Activated CD4-positive, alpha-beta T cell treated with anti-CD3 and anti-CD28 coated beads for 36 hours (primary cell): ENCODE results near the gene SBDS. TPM values are rescaled to one million over a fixed set of nuclear protein-coding genes. Genes with fewer than 3 reads are reported as not detected.
"Not testable (repeated sequence)": the region's sequence is repeated elsewhere in the genome, so short reads cannot be mapped to it uniquely, and the experiment has no call there.

Source experiments
- ATAC-seq: fragments of 200-7000 bp; cut with Tn5 transposase; one replicate; pipeline ENCODE4 v1.10.0; 2021; ENCODE audit warnings: mild to moderate bottlenecking, moderate library complexity
- CTCF ChIA-PET: fragments of 350-600 bp; sonication (Branson Sonifier 250); formaldehyde crosslinking; loops from one replicate; lab custom pipeline; 2021; ENCODE audit warnings: antibody characterized with exemption; lab: Charles Lee
- POLR2A ChIA-PET: fragments of 350-600 bp; sonication (Branson Sonifier 250); formaldehyde crosslinking; loops from one replicate; lab custom pipeline; 2021; ENCODE audit warnings: antibody characterized with exemption, inconsistent platforms; lab: Charles Lee
- DNase-seq: peaks from one replicate; pipeline ENCODE4 v3.0.0-alpha.2; 2020
- H3K27ac Mint-ChIP-seq: one replicate; pipeline ENCODE4 v1.8.0; 2021; ENCODE audit warnings: mixed read lengths
- H3K27me3 Mint-ChIP-seq: one replicate; pipeline ENCODE4 v1.8.0; 2021; ENCODE audit warnings: mixed read lengths
- H3K36me3 Mint-ChIP-seq: one replicate; pipeline ENCODE4 v1.8.0; 2021; ENCODE audit warnings: low read depth, mixed read lengths
- H3K4me1 Mint-ChIP-seq: one replicate; pipeline ENCODE4 v1.8.0; 2021; ENCODE audit warnings: mixed read lengths
- H3K4me3 Mint-ChIP-seq: one replicate; pipeline ENCODE4 v1.8.0; 2021; ENCODE audit warnings: mild to moderate bottlenecking, moderate library complexity, mixed read lengths
- H3K9me3 Mint-ChIP-seq: one replicate; pipeline ENCODE4 v1.8.0; 2021; ENCODE audit warnings: low read depth, mixed read lengths
- intact Hi-C, 2 experiments: fragments of 100-400 bp; cut with DNase I in 1 of 2; cut with micrococcal nuclease in 1 of 2; formaldehyde crosslinking; loops; one replicate each; pipeline versions ENCODE4 v1.14.2 to v1.15.1; 2022 to 2024; cut with DNase I, micrococcal nuclease
- total RNA-seq, 2 experiments: library from RNA; stranded (reverse); gene quantifications; one replicate each; pipeline ENCODE4 v1.2.3, GENCODE V29; 2021

The SBDS gene
- 10 to 100 TPM; 53.8 to 66.0 TPM for total RNA-seq

DNA sequence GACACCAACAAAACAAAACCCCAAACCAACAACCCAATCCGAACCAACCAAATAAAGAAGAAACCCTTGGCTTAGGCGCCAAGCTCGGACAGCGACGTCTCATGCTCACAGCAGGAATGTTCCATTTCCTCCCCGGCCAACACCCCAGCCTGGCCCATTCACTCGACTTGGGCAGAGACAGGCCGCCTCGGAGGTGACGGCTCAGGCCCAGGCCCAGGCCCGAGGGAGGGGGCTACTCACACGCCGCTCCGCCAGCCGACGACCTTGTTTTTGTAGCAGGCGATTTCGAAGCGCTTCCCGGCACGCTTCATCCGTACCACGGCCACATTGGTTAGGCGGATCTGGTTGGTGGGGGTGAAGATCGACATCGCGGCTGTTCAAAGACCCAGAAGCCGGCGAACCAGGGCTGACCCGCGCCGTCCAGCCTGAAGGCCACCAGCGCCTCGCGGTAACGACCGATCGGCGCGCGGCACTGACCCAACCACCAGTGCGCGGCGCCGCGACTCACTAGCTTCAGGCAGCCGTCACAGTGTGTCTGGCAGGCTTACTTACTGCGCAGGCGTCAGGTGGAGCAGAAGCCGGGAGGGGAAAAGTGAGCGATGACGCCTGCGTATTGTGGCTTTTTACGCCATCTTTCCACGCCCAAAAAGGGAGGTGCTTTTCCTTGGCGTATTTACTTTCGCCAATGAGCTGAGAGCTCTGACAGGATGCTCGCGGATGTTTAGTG is at the start of gene SBDS:
Gene SBDS (minus strand): TSS at position 537 of the 727 bp plus-strand sequence. CDS start 169 bp downstream, at position 368.
- peak; percentile 65 for ATAC-seq
- ChIA-PET POLR2A (interaction anchor here (0.6 to 1.2 kb wide), 5 partner anchors 24 to 310 kb away, joined by 3 to 8 read pairs (median 4); partner anchors contain the start of gene RABGEF1), CTCF (interaction anchor here (0.6 to 1.2 kb wide), 5 partner anchors 18 to 151 kb away, joined by 3 to 4 read pairs (median 3); no protein-coding TSS in a partner anchor)
- H3K4me1 Mint-ChIP-seq: peaks cover 30% of the 10 kb centered on the region
- DNase-seq: peak; percentile 95
- H3K27me3 Mint-ChIP-seq, H3K9me3 Mint-ChIP-seq: not testable (repeated sequence)
- peak within 1 kb of the TSS; percentile 100 for H3K27ac Mint-ChIP-seq
- intact Hi-C loops: loop anchor here (1.0 to 10.0 kb wide), 6 partner anchors 74 to 1620 kb away; partner anchors contain the start of genes ASL (in 1 of the 2), GUSB (in 1 of the 2), TMEM248 (in 1 of the 2) and ZNF92 (in 1 of the 2)
- peaks cover 28% of the 10 kb centered on the region for H3K36me3 Mint-ChIP-seq
- peak within 1 kb of the TSS; percentile 97 for H3K4me3 Mint-ChIP-seq

DNA sequence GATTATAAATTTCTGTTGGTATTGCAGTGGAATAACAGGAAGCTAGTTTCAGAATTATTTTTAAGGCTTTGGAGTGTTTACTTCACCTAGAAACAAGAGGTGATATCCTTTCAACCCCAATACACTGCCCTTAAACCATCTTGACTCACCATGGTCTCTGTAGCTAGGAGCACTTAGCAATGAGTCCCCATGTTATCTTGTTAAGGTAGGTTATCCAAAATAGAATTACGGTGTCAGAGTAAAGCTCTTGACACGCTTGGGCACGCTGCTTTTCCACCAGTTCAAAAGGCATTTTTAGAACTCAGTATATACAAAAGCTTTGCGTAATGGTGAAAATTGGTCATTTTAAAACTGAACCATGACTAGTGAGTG is 48.2 kb upstream of the SBDS start:
- intact Hi-C loops, H3K36me3 Mint-ChIP-seq, DNase-seq, POLR2A ChIA-PET, H3K9me3 Mint-ChIP-seq, H3K27ac Mint-ChIP-seq, H3K27me3 Mint-ChIP-seq, H3K4me1 Mint-ChIP-seq, H3K4me3 Mint-ChIP-seq, ATAC-seq: not testable (repeated sequence)
- CTCF ChIA-PET: interaction anchor here (0.6 kb wide), 1 partner anchor 399 kb away, joined by 4 read pairs; no protein-coding TSS in a partner anchor

- H3K9me3 Mint-ChIP-seq, H3K4me3 Mint-ChIP-seq, H3K27me3 Mint-ChIP-seq, DNase-seq, H3K27ac Mint-ChIP-seq, H3K4me1 Mint-ChIP-seq, H3K36me3 Mint-ChIP-seq, ATAC-seq, POLR2A ChIA-PET, intact Hi-C loops: not testable (repeated sequence)
- CTCF ChIA-PET: interaction anchor here (0.6 kb wide), 1 partner anchor 398 kb away, joined by 4 read pairs; no protein-coding TSS in a partner anchor
These were observed 47.6 kb upstream of the SBDS start for GRCh38 chr7:67042781-67043558.

- intact Hi-C loops: loop anchor here in 1 of 2 experiments (2.0 kb wide), 1 partner anchor 262 kb away; no protein-coding TSS in a partner anchor
- H3K9me3 Mint-ChIP-seq, H3K27ac Mint-ChIP-seq, H3K4me1 Mint-ChIP-seq, H3K4me3 Mint-ChIP-seq, ATAC-seq, DNase-seq, H3K27me3 Mint-ChIP-seq, H3K36me3 Mint-ChIP-seq: not testable (repeated sequence)
- POLR2A ChIA-PET: interaction anchor here (0.7 kb wide), 1 partner anchor 649 kb away, joined by 5 read pairs; no protein-coding TSS in a partner anchor
- CTCF ChIA-PET: interaction anchor here (0.6 to 1.6 kb wide), 8 partner anchors 8 to 1764 kb away, joined by 3 to 6 read pairs (median 3); no protein-coding TSS in a partner anchor
These were observed 45.4 kb upstream of the SBDS start for GRCh38 chr7:67040832-67041231.

- CTCF ChIA-PET, H3K4me1 Mint-ChIP-seq, H3K27ac Mint-ChIP-seq, DNase-seq, ATAC-seq, POLR2A ChIA-PET, H3K9me3 Mint-ChIP-seq, H3K4me3 Mint-ChIP-seq, H3K27me3 Mint-ChIP-seq, intact Hi-C loops: not testable (repeated sequence)
- H3K36me3 Mint-ChIP-seq: peaks cover 25% of the 10 kb centered on the region
These were observed 41.3 kb upstream of the SBDS start for GRCh38 chr7:67036432-67037395.

DNA sequence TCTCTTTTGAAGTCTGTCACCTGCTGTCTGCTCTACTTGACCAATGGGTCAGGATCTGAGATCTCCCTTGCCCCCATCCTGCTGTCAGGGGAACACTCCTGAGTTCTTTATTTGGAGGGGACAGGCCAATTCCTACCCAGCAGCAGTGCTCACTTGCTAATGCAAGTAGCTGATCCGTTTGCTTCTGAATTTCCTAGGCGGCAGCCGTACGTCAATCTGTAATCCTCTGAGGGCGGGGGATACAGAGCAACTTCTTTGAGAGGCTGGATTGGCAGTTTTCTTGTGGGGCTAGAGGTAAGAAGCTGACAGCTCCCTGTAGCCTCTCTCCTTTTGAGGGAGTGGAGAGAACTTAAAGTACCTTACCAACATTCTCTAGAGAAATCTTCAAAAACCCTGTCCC is 37.9 kb upstream of the SBDS start:
- Mint-ChIP-seq H3K9me3 (peaks cover 7% of the 10 kb centered on the region), H3K27ac (no peak overlapping the region), H3K27me3 (no peaks in the 10 kb centered on the region), H3K4me1 (peaks cover 2% of the 10 kb centered on the region), H3K36me3 (peaks cover 43% of the 10 kb centered on the region), H3K4me3 (no peak overlapping the region)
- ATAC-seq (no peak), DNase-seq (no peak)
- CTCF ChIA-PET: no interaction called here
- intact Hi-C loops: no loop called here
- POLR2A ChIA-PET: no interaction called here

DNA sequence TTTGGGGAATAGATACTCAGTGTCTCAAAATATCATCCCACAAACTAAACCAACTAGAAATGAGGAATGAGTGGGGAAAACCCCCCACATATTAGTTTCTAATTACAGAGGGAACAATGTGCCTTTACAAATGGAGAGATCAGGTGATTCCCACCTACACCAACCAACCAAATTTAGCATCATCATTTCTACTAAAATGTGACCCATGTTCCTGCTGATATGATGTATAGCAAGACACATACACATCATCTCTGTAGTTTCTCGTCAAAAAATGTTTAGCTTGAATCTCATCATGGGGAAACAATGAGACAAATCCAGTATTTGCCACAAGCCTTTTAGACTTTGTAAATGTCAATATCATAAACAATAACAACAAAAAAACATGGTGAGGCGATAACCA is 36.3 kb upstream of the SBDS start:
- intact Hi-C loops, H3K9me3 Mint-ChIP-seq, POLR2A ChIA-PET, H3K27me3 Mint-ChIP-seq, H3K4me1 Mint-ChIP-seq, CTCF ChIA-PET, H3K4me3 Mint-ChIP-seq, H3K27ac Mint-ChIP-seq, DNase-seq: not testable (repeated sequence)
- ATAC-seq: peak; percentile 53
- peaks cover 47% of the 10 kb centered on the region for H3K36me3 Mint-ChIP-seq

- H3K4me1 Mint-ChIP-seq, H3K27me3 Mint-ChIP-seq, DNase-seq, H3K4me3 Mint-ChIP-seq, POLR2A ChIA-PET, ATAC-seq, H3K9me3 Mint-ChIP-seq, intact Hi-C loops, H3K27ac Mint-ChIP-seq, CTCF ChIA-PET: not testable (repeated sequence)
- peaks cover 43% of the 10 kb centered on the region for H3K36me3 Mint-ChIP-seq
These were observed 30.1 kb upstream of the SBDS start for GRCh38 chr7:67025459-67025858.

DNA sequence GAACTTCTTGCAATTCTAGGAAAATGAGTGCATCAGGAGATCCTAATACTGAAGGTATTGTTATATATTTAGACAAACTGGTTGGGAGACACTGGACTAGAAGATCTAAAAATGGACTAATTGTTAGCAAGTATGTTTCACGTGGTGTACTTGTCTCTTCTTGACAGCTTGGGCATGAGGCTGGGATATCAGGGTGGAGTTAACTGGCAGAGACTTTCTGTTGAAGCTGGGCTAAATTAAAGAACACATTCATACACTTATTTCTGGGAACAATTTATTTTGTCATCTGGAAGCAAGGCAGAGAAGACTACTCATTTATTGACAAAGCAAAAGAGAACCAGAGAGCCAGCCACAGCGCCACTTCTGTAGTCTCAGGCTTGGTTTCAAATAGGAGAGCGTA is 27.1 kb upstream of the SBDS start:
- H3K36me3 Mint-ChIP-seq: peaks cover 36% of the 10 kb centered on the region
- no peak overlapping the region for H3K27ac Mint-ChIP-seq
- CTCF ChIA-PET: no interaction called here
- no peaks in the 10 kb centered on the region for H3K9me3 Mint-ChIP-seq
- intact Hi-C loops: no loop called here
- no peak overlapping the region for H3K4me3 Mint-ChIP-seq
- DNase-seq (no peak), ATAC-seq (no peak)
- H3K27me3 Mint-ChIP-seq: no peaks in the 10 kb centered on the region
- peaks cover 7% of the 10 kb centered on the region for H3K4me1 Mint-ChIP-seq
- POLR2A ChIA-PET: no interaction called here

GRCh38 chr7:67021260-67021659 is 25.9 kb upstream of the SBDS start:
- Mint-ChIP-seq H3K27me3 (no peaks in the 10 kb centered on the region), H3K4me1 (peaks cover 7% of the 10 kb centered on the region), H3K27ac (no peak overlapping the region), H3K36me3 (peaks cover 37% of the 10 kb centered on the region), H3K9me3 (no peaks in the 10 kb centered on the region), H3K4me3 (no peak overlapping the region)
- intact Hi-C loops: no loop called here
- ChIA-PET CTCF (interaction anchor here (0.6 kb wide), 1 partner anchor 25 kb away, joined by 4 read pairs; no protein-coding TSS in a partner anchor), POLR2A (no interaction called here)
- DNase-seq (no peak), ATAC-seq (no peak)
